ENCODE results near the gene KIDINS220.

The KIDINS220 gene

DNA sequence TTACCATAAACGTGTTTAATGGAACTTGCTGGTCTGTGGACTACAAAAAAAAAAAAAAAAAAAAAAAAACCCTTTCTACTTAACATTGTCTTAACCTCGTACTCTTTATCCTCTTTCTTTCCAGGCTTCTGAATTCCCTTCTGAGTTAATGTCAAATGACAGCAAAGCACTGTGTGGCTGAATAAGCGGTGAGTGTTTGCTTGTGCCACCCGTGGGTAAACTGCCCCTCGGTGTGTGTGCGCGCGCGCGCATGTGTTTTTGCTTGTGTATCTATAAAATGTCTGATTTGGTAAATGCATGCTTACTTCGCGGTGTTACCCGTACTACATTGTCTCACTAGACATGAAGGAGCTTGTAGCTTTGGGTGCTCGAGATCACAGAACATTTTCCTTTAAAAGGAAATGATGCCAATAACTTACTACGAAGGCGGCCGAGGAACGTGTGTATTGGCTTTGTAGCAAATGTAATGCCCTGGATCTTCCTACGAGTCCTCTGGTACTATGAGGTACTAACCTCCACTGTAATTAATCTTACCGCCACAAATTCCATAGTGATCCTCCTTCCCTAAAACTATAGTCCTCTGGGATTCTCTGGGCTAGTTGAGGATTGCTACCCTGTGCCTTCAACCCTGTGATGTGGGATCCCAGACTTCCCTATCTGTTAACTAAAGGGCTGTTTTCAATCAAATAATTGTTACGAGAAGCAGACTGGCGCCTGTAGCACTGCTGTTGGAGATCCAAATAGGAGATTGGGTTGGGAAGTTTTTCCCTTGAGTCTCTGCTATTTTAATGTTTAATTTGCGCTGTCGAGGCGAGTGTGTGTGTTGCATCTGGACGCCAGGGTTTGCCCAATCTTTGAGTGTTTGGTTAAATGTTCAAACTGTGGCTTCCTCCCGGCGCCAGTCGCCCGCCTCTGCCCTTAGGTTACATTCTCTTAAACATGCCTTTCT, 154.4 kb downstream of the KIDINS220 start:
- Histone ChIP-seq H2AK5ac (ENCODE audit: low read length, severe bottlenecking) (no peak overlapping the region), H4K91ac (ENCODE audit: low read length) (peak overlapping the region; percentile 67), H3K27me3 (ENCODE audit: control insufficient read depth in 1 of 2, insufficient read depth in 1 of 2, low read length in 2 of 2) (no peaks in the 10 kb centered on the region), H3K4me1 (ENCODE audit: control insufficient read depth, insufficient read depth, low read depth, low read length) (peaks cover 21% of the 10 kb centered on the region), H2AFZ (ENCODE audit: low read depth, low read length) (no peak overlapping the region), H3K14ac (ENCODE audit: low read length in 2 of 2) (no peak overlapping the region), H2BK5ac (ENCODE audit: low read depth, low read length, poor library complexity, severe bottlenecking) (no peak overlapping the region), H3K4me3 (ENCODE audit: insufficient read depth in 1 of 2, low read depth in 1 of 2, low read length in 2 of 2) (peak overlapping the region; percentile 67 to 96), H3K9me3 (ENCODE audit: control insufficient read depth, low read length) (no peaks in the 10 kb centered on the region), H3K27ac (ENCODE audit: low read length, poor library complexity, severe bottlenecking) (peak overlapping the region; percentile 39), H3K36me3 (ENCODE audit: control insufficient read depth in 1 of 2, insufficient read depth in 2 of 2, low read depth in 1 of 2, low read length in 2 of 2) (peaks cover 0 to 13% of the 10 kb centered on the region in 2 experiments), H3K9ac (ENCODE audit: low read length) (peak overlapping the region; percentile 96), H4K8ac (ENCODE audit: low read length) (no peak overlapping the region), H2BK12ac (ENCODE audit: low read length in 2 of 2) (no peak overlapping the region), H3K4me2 (ENCODE audit: low read length, poor library complexity, severe bottlenecking) (peak overlapping the region; percentile 89), H3K23ac (ENCODE audit: low read length in 2 of 2) (no peak overlapping the region), H2BK120ac (ENCODE audit: low read depth, low read length) (no peak overlapping the region), H2BK15ac (ENCODE audit: low read depth, poor library complexity, severe bottlenecking) (no peak overlapping the region), H3K4ac (ENCODE audit: low read depth in 1 of 2, low read length in 2 of 2) (no peak overlapping the region), H3K18ac (ENCODE audit: low read depth in 1 of 2, low read length in 2 of 2) (peak overlapping the region; percentile 1 to 82), H3K79me1 (replicated peaks; ENCODE audit: low read length, poor library complexity, severe bottlenecking) (peaks cover 3% of the 10 kb centered on the region)
- WGBS, result under 1% methylated on average over 29 of the region's 30 CpGs
- peak; percentile 74 for DNase-seq

DNA sequence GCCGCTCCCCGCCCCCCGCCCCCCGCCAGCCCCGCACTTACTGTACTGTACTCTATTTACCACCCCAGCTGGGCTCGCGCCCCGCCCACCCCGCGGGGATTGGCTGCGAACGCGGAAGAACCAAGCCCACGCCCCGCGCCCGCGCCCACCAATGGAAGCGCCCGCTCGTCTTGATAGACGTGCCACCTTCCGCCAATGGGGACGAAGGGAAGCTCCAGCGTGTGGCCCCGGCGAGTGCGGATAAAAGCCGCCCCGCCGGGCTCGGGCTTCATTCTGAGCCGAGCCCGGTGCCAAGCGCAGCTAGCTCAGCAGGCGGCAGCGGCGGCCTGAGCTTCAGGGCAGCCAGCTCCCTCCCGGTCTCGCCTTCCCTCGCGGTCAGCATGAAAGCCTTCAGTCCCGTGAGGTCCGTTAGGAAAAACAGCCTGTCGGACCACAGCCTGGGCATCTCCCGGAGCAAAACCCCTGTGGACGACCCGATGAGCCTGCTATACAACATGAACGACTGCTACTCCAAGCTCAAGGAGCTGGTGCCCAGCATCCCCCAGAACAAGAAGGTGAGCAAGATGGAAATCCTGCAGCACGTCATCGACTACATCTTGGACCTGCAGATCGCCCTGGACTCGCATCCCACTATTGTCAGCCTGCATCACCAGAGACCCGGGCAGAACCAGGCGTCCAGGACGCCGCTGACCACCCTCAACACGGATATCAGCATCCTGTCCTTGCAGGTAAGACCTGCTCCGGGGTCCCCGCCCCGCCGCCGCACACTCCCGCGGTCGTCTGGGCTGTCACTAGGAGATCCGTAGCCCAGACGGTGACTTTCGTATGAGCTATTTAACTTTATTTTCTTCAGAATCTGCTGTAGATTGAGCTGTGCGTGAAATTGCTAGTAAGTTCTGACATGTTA, 155.4 kb downstream of the KIDINS220 start, which contains the start of gene ID2:
Gene ID2, plus strand, starts transcription at position 271 of the 907 bp plus-strand sequence. Its CDS starts 110 bp downstream, at position 381.
- Histone ChIP-seq H2BK15ac (ENCODE audit: low read depth, poor library complexity, severe bottlenecking) (no peak within 1 kb of the TSS), H3K18ac (ENCODE audit: low read depth in 1 of 2, low read length in 2 of 2) (peak within 1 kb of the TSS; percentile 73 to 85), H3K27me3 (ENCODE audit: control insufficient read depth in 1 of 2, insufficient read depth in 1 of 2, low read length in 2 of 2) (no peaks in the 10 kb centered on the region), H4K8ac (ENCODE audit: low read length) (peak within 1 kb of the TSS; percentile 98), H3K9ac (ENCODE audit: low read length) (peak within 1 kb of the TSS; percentile 97), H3K14ac (ENCODE audit: low read length in 2 of 2) (peak within 1 kb of the TSS in 1 of 2 experiments; percentile 73), H2BK12ac (ENCODE audit: low read length in 2 of 2) (peak within 1 kb of the TSS; percentile 54 to 97), H3K9me3 (ENCODE audit: control insufficient read depth, low read length) (no peaks in the 10 kb centered on the region), H3K4me3 (ENCODE audit: insufficient read depth in 1 of 2, low read depth in 1 of 2, low read length in 2 of 2) (peak within 1 kb of the TSS; percentile 67 to 96), H2AFZ (ENCODE audit: low read depth, low read length) (peak within 1 kb of the TSS; percentile 20), H3K4ac (ENCODE audit: low read depth in 1 of 2, low read length in 2 of 2) (peak within 1 kb of the TSS; percentile 87 to 95), H3K23ac (ENCODE audit: low read length in 2 of 2) (peak within 1 kb of the TSS in 1 of 2 experiments; percentile 81), H3K4me2 (ENCODE audit: low read length, poor library complexity, severe bottlenecking) (peak within 1 kb of the TSS; percentile 93), H3K27ac (ENCODE audit: low read length, poor library complexity, severe bottlenecking) (peak within 1 kb of the TSS; percentile 60), H3K79me1 (replicated peaks; ENCODE audit: low read length, poor library complexity, severe bottlenecking) (peaks cover 3% of the 10 kb centered on the region), H2BK120ac (ENCODE audit: low read depth, low read length) (peak within 1 kb of the TSS; percentile 98), H2AK5ac (ENCODE audit: low read length, severe bottlenecking) (no peak within 1 kb of the TSS), H3K36me3 (ENCODE audit: control insufficient read depth in 1 of 2, insufficient read depth in 2 of 2, low read depth in 1 of 2, low read length in 2 of 2) (peaks cover 0 to 13% of the 10 kb centered on the region in 2 experiments), H3K4me1 (ENCODE audit: control insufficient read depth, insufficient read depth, low read depth, low read length) (peaks cover 27% of the 10 kb centered on the region), H2BK5ac (ENCODE audit: low read depth, low read length, poor library complexity, severe bottlenecking) (no peak within 1 kb of the TSS), H4K91ac (ENCODE audit: low read length) (peak within 1 kb of the TSS; percentile 98)
- DNase-seq, result peak; percentile 99
- under 1% methylated on average over 65 of the region's 70 CpGs for WGBS

DNA sequence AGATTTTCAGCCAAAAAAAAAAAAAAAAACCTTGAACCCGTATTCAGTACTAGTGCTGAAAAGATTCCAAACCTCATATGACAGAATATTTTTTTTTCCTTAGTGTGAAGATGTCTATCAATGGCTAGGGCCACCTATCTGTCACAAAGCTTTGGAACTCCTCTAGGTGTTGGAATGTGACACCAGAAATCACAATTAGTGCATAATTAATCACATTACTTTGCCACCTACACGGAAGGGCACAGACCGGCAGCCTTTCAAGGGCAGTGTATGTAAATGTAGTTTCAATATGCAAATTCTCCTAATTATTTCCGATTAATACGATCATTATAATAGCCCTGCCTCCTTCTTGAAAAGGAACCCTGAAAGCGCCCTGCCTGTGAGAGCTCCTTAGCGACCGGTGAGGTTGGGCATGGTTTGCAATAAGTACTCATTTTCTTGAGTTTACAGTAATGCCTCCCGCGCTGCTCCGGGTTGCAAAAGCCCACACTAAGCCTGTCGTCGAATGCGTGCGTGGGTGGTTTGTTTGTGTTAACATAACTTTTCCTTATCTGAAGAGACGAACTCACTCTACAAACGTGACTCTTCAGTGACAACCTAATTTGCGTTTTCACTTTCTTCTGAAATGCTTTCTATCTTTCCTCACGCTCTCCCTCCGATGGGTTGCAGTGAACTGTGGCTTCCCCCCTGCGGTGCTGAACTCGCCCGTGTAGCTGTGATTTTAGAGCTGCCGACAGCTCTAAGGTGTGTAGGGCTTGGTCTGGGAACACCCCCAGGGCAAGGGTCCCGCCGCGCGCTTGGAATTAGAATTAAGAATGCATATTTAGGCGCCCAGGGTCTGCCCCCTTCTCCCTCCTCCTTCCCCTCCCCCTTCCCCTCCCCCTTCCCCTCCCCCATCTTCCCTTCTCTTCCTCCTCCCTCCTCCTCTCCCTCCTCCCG, 156.3 kb downstream of the KIDINS220 start:
- DNase-seq, result peak; percentile 97
- Histone ChIP-seq H3K4ac (ENCODE audit: low read depth in 1 of 2, low read length in 2 of 2) (peak overlapping the region; percentile 87 to 95), H3K4me1 (ENCODE audit: control insufficient read depth, insufficient read depth, low read depth, low read length) (peaks cover 34% of the 10 kb centered on the region), H3K4me2 (ENCODE audit: low read length, poor library complexity, severe bottlenecking) (peak overlapping the region; percentile 93), H2BK12ac (ENCODE audit: low read length in 2 of 2) (peak overlapping the region; percentile 8 to 97), H2BK120ac (ENCODE audit: low read depth, low read length) (peak overlapping the region; percentile 98), H3K23ac (ENCODE audit: low read length in 2 of 2) (no peak overlapping the region), H3K9ac (ENCODE audit: low read length) (peak overlapping the region; percentile 97), H3K27me3 (ENCODE audit: control insufficient read depth in 1 of 2, insufficient read depth in 1 of 2, low read length in 2 of 2) (peaks cover 0 to 3% of the 10 kb centered on the region in 2 experiments), H3K9me3 (ENCODE audit: control insufficient read depth, low read length) (no peaks in the 10 kb centered on the region), H3K4me3 (ENCODE audit: insufficient read depth in 1 of 2, low read depth in 1 of 2, low read length in 2 of 2) (peak overlapping the region; percentile 49 to 80), H2BK5ac (ENCODE audit: low read depth, low read length, poor library complexity, severe bottlenecking) (no peak overlapping the region), H3K14ac (ENCODE audit: low read length in 2 of 2) (no peak overlapping the region), H2AK5ac (ENCODE audit: low read length, severe bottlenecking) (no peak overlapping the region), H4K8ac (ENCODE audit: low read length) (peak overlapping the region; percentile 98), H3K18ac (ENCODE audit: low read depth in 1 of 2, low read length in 2 of 2) (peak overlapping the region; percentile 73 to 85), H3K36me3 (ENCODE audit: control insufficient read depth in 1 of 2, insufficient read depth in 2 of 2, low read depth in 1 of 2, low read length in 2 of 2) (peaks cover 0 to 13% of the 10 kb centered on the region in 2 experiments), H2BK15ac (ENCODE audit: low read depth, poor library complexity, severe bottlenecking) (no peak overlapping the region), H3K27ac (ENCODE audit: low read length, poor library complexity, severe bottlenecking) (peak overlapping the region; percentile 60), H4K91ac (ENCODE audit: low read length) (peak overlapping the region; percentile 98), H2AFZ (ENCODE audit: low read depth, low read length) (peak overlapping the region; percentile 20), H3K79me1 (replicated peaks; ENCODE audit: low read length, poor library complexity, severe bottlenecking) (peaks cover 3% of the 10 kb centered on the region)
- WGBS, result 0% methylated on average over 13 of the region's 30 CpGs
